C4-2B (cell line): Measurements from ENCODE around the gene KRT76.

Experiments
- CTCF ChIP-seq: fragments of 450-650 bp; conservative IDR thresholded peaks from 2 replicates; pipeline ENCODE4 v1.5.1; 2017; ENCODE audit warnings: mild to moderate bottlenecking
- ZFX ChIP-seq: fragments of 450-650 bp; IDR thresholded peaks from 2 replicates; pipeline ENCODE4 v1.6.1; 2017

GRCh38 chr12:52796429-52796794, 19.3 kb upstream of the KRT76 start:
- TF ChIP-seq CTCF (no peak), ZFX (no peak)
